ENCODE data around the gene GIPR.
A peak's percentile ranks its signal among the peaks of the same experiment; 100 is the strongest.

The GIPR gene

GRCh38 chr19:45692187-45693105 is 24.4 kb downstream of the GIPR start, which contains the start of gene QPCTL:
Gene QPCTL, plus strand, starts transcription at chr19:45692666. Its CDS starts 38 bp downstream, at chr19:45692704.
- Histone ChIP-seq H3K9me3 (ENCODE audit: control insufficient read depth, low read length) (no peaks in the 10 kb centered on the region), H3K4me1 (ENCODE audit: control insufficient read depth, insufficient read depth, low read length, poor library complexity, severe bottlenecking) (peaks cover 5% of the 10 kb centered on the region), H3K36me3 (ENCODE audit: control insufficient read depth, insufficient read depth, low read length) (peaks cover 58% of the 10 kb centered on the region), H3K4me3 (ENCODE audit: extremely low read depth, insufficient read depth, low read length, poor library complexity, severe bottlenecking) (peak within 1 kb of the TSS; percentile 93), H3K27ac (ENCODE audit: low read depth, low read length, severe bottlenecking) (peak within 1 kb of the TSS; percentile 94)
- 0 to 1% methylated on average over 64 to 66 of the region's 70 CpGs for WGBS, 2 experiments (ENCODE audit: insufficient coverage in 2 of 2)

DNA sequence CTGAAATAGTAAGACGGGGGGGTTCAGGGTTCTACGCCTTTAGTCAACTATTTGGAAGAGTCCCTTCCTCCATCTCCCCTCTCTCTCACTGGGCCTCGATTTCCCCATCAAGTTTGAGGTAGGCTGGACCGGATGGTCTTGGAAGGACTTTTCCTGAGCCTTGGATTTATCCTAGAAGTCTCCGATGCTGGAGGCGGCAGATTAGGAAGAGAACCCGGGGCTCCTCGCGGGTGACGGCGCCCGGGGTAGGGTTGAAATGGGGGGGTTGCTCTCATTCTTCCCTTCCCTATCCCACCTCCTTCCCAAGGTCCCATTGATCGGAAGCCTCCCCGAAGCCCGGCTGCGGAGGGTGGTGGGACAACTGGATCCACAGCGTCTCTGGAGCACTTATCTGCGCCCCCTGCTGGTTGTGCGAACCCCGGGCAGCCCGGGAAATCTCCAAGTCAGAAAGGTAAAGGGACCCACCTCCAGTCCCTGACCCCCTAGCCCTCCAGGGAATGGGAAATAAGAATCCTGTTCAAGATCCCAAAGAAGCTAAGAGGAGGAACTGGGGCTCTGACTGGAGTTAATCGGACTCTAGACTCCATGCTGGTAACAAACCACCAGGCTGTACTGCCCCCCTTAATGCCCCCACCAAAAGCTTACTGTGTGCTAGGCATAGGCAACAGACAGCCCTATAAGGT is 25.2 kb downstream of the GIPR start:
- 0 to 2% methylated on average over 7 of the region's 22 CpGs for WGBS, 2 experiments (ENCODE audit: insufficient coverage in 2 of 2)
- peak overlapping the region; percentile 94 for H3K27ac ChIP-seq (ENCODE audit: low read depth, low read length, severe bottlenecking)
- peak overlapping the region; percentile 93 for H3K4me3 ChIP-seq (ENCODE audit: extremely low read depth, insufficient read depth, low read length, poor library complexity, severe bottlenecking)
- H3K9me3 ChIP-seq (ENCODE audit: control insufficient read depth, low read length): no peaks in the 10 kb centered on the region
- H3K36me3 ChIP-seq (ENCODE audit: control insufficient read depth, insufficient read depth, low read length): peaks cover 58% of the 10 kb centered on the region
- peaks cover 5% of the 10 kb centered on the region for H3K4me1 ChIP-seq (ENCODE audit: control insufficient read depth, insufficient read depth, low read length, poor library complexity, severe bottlenecking)

DNA sequence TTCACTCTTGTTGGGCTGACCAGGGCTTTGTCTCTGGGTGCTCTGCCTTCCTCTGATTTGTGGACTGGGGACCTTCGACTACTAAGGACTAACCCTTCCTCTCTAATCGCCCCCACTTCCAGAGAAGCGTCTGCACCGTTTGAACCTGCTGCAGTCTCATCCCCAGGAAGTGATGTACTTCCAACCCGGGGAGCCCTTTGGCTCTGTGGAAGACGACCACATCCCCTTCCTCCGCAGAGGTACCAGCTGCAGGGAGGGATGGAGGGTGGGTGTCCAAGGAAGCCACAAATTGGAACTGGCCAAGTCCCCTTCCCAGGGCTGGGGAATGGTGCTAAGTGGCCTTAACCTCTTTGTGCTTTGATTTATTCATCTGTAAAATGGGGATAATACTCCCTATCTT is 33.7 kb downstream of the GIPR start:
- WGBS, 2 experiments (ENCODE audit: insufficient coverage in 2 of 2): 93 to 94% methylated on average over 4 to 7 of the region's 7 CpGs
- no peaks in the 10 kb centered on the region for H3K4me1 ChIP-seq (ENCODE audit: control insufficient read depth, insufficient read depth, low read length, poor library complexity, severe bottlenecking)
- H3K27ac ChIP-seq (ENCODE audit: low read depth, low read length, severe bottlenecking): no peak overlapping the region
- no peaks in the 10 kb centered on the region for H3K9me3 ChIP-seq (ENCODE audit: control insufficient read depth, low read length)
- H3K36me3 ChIP-seq (ENCODE audit: control insufficient read depth, insufficient read depth, low read length): peaks cover 64% of the 10 kb centered on the region
- no peak overlapping the region for H3K4me3 ChIP-seq (ENCODE audit: extremely low read depth, insufficient read depth, low read length, poor library complexity, severe bottlenecking)

DNA sequence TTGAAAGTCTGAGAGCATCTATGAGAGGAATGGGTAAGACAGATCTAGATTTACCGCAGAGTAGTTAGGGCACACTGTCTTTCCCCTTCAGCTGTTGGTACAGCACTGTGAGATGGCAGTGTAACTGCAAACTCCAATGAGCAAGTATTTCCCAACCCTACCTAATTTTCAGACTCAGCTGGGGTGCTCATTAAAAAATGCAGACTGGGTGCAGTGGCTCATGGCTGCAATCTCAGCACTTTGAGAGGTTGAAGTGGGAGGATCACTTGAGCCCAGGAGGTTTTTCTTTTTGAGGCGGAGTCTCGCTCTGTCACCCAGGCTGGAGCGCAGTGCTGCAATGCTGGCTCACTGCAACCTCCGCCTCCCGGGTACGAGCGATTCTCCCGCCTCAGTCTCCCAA is 37.1 kb downstream of the GIPR start:
- Histone ChIP-seq H3K36me3 (ENCODE audit: control insufficient read depth, insufficient read depth, low read length) (peaks cover 63% of the 10 kb centered on the region), H3K9me3 (ENCODE audit: control insufficient read depth, low read length) (no peaks in the 10 kb centered on the region), H3K4me3 (ENCODE audit: extremely low read depth, insufficient read depth, low read length, poor library complexity, severe bottlenecking) (no peak overlapping the region), H3K4me1 (ENCODE audit: control insufficient read depth, insufficient read depth, low read length, poor library complexity, severe bottlenecking) (no peaks in the 10 kb centered on the region), H3K27ac (ENCODE audit: low read depth, low read length, severe bottlenecking) (no peak overlapping the region)
- 76 to 83% methylated on average over 8 to 9 of the region's 9 CpGs for WGBS, 2 experiments (ENCODE audit: insufficient coverage in 2 of 2)

DNA sequence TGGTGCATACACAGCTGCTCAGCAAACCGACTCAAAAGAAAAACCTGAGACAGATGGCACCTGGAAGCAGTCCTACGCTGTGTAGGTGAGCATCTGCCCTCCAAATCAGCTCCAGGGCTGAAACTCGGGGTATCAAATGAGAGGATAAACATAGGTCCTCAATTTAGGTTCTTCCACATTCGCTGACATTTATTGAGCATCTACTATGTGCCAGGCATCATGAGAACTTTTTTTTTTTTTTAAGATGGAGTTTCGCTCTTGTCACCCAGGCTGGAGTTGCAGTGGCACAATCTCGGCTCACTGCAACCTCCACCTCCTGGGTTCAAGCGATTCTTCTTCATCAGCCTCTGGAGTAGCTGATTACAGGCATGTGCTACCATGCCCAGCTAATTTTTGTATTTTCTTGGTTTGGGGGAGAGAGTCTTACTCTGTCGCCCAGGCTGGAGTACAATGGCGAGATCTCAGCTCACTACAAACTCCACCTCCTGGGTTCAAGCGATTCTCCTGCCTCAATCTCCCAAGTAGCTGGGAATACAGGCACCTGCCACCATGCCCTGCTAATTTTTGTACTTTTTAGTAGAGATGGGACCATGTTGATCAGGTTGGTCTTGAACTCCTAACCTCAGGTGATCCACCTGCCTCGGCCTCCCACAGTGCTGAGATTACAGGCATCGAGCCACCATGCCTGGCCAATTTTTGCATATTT is 37.8 kb downstream of the GIPR start:
- H3K4me1 ChIP-seq (ENCODE audit: control insufficient read depth, insufficient read depth, low read length, poor library complexity, severe bottlenecking): no peaks in the 10 kb centered on the region
- no peak overlapping the region for H3K4me3 ChIP-seq (ENCODE audit: extremely low read depth, insufficient read depth, low read length, poor library complexity, severe bottlenecking)
- peaks cover 63% of the 10 kb centered on the region for H3K36me3 ChIP-seq (ENCODE audit: control insufficient read depth, insufficient read depth, low read length)
- WGBS, 2 experiments (ENCODE audit: insufficient coverage in 2 of 2): 85% methylated on average over 8 to 11 of the region's 12 CpGs
- no peaks in the 10 kb centered on the region for H3K9me3 ChIP-seq (ENCODE audit: control insufficient read depth, low read length)
- no peak overlapping the region for H3K27ac ChIP-seq (ENCODE audit: low read depth, low read length, severe bottlenecking)

- no peaks in the 10 kb centered on the region for H3K9me3 ChIP-seq (ENCODE audit: control insufficient read depth, low read length)
- WGBS, 2 experiments (ENCODE audit: insufficient coverage in 2 of 2): 83 to 90% methylated on average over 5 of the region's 10 CpGs
- H3K27ac ChIP-seq (ENCODE audit: low read depth, low read length, severe bottlenecking): no peak overlapping the region
- H3K4me3 ChIP-seq (ENCODE audit: extremely low read depth, insufficient read depth, low read length, poor library complexity, severe bottlenecking): no peak overlapping the region
- H3K36me3 ChIP-seq (ENCODE audit: control insufficient read depth, insufficient read depth, low read length): peaks cover 53% of the 10 kb centered on the region
- H3K4me1 ChIP-seq (ENCODE audit: control insufficient read depth, insufficient read depth, low read length, poor library complexity, severe bottlenecking): peaks cover 8% of the 10 kb centered on the region
These were observed 42.5 kb downstream of the GIPR start for GRCh38 chr19:45710356-45711130.

DNA sequence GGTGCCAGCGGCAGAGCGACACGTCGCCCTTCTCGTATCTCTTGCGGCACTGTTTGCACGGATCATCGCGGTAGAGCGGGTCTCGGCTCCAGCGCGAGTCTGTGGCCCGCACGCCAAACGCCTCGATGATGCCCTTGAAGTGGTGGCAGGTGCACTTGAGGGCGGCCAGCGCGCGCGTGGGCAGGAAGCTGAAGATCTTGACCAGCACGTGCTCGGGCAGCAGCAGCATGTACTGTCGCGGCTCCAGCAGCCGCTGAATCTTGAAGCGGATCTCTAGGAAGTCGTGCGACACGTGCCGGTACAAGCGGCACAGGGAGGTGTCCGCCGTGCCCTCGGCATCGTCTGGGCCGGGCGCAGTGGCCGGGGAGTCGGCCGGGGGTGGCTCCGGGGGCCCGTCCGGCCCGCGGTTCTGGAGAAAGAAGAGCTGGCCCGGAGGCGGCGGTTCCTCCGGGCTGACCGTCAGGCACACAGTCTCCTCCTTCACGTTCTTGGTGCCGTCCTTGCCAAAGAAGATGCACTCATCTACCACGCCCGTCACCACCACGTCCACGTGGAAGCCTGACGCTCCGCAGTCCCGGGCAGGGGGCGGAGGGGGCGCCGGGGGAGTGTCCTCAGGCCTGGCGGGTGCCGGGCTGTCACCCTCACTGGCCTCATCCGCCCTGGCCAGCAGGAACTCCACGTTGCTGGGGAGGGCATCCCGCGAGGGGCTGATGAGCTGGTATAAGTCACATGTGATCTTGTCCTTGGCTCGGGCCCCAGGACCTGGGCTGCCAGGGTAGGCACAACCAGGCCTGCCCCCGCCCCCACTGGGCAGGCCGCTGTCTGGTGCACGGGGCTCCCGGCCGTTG is 44.1 kb downstream of the GIPR start:
- Histone ChIP-seq H3K4me3 (ENCODE audit: extremely low read depth, insufficient read depth, low read length, poor library complexity, severe bottlenecking) (no peak overlapping the region), H3K9me3 (ENCODE audit: control insufficient read depth, low read length) (no peaks in the 10 kb centered on the region), H3K4me1 (ENCODE audit: control insufficient read depth, insufficient read depth, low read length, poor library complexity, severe bottlenecking) (peaks cover 13% of the 10 kb centered on the region), H3K36me3 (ENCODE audit: control insufficient read depth, insufficient read depth, low read length) (peaks cover 47% of the 10 kb centered on the region), H3K27ac (ENCODE audit: low read depth, low read length, severe bottlenecking) (peak overlapping the region; percentile 29)
- WGBS, 2 experiments (ENCODE audit: insufficient coverage in 2 of 2): 94 to 95% methylated on average over 68 to 70 of the region's 76 CpGs

GRCh38 chr19:45712699-45713067 is 44.7 kb downstream of the GIPR start:
- no peak overlapping the region for H3K27ac ChIP-seq (ENCODE audit: low read depth, low read length, severe bottlenecking)
- H3K36me3 ChIP-seq (ENCODE audit: control insufficient read depth, insufficient read depth, low read length): peaks cover 46% of the 10 kb centered on the region
- 96 to 97% methylated on average over 25 of the region's 25 CpGs for WGBS, 2 experiments (ENCODE audit: insufficient coverage in 2 of 2)
- H3K9me3 ChIP-seq (ENCODE audit: control insufficient read depth, low read length): no peaks in the 10 kb centered on the region
- peaks cover 14% of the 10 kb centered on the region for H3K4me1 ChIP-seq (ENCODE audit: control insufficient read depth, insufficient read depth, low read length, poor library complexity, severe bottlenecking)
- H3K4me3 ChIP-seq (ENCODE audit: extremely low read depth, insufficient read depth, low read length, poor library complexity, severe bottlenecking): no peak overlapping the region

GRCh38 chr19:45713141-45713540 is 45.1 kb downstream of the GIPR start:
- 96 to 99% methylated on average over 14 of the region's 15 CpGs for WGBS, 2 experiments (ENCODE audit: insufficient coverage in 2 of 2)
- Histone ChIP-seq H3K9me3 (ENCODE audit: control insufficient read depth, low read length) (no peaks in the 10 kb centered on the region), H3K36me3 (ENCODE audit: control insufficient read depth, insufficient read depth, low read length) (peaks cover 43% of the 10 kb centered on the region), H3K4me1 (ENCODE audit: control insufficient read depth, insufficient read depth, low read length, poor library complexity, severe bottlenecking) (peaks cover 18% of the 10 kb centered on the region), H3K27ac (ENCODE audit: low read depth, low read length, severe bottlenecking) (no peak overlapping the region), H3K4me3 (ENCODE audit: extremely low read depth, insufficient read depth, low read length, poor library complexity, severe bottlenecking) (no peak overlapping the region)

Data from mesodermal cell (in vitro differentiated cells).